Inferior parietal cortex (tissue), 1 donor: ENCODE measurements around the gene SKI.

Experiments used
- DNase-seq: peaks from one replicate; pipeline ENCODE4 v3.0.0-alpha.2; 2016; ENCODE audit errors: extremely low spot score

Gene SKI

GRCh38 chr1:2229911-2230731, 2.0 kb downstream of the SKI start:
- no peak for DNase-seq

GRCh38 chr1:2230781-2231531, 2.8 kb downstream of the SKI start:
- peak; percentile 63 for DNase-seq

- no peak for DNase-seq
Measured at GRCh38 chr1:2231532-2232254, 3.6 kb downstream of the SKI start.

GRCh38 chr1:2232255-2232915, 4.3 kb downstream of the SKI start:
- no peak for DNase-seq

- DNase-seq: no peak
Measured at GRCh38 chr1:2232916-2233438, 4.9 kb downstream of the SKI start.

- DNase-seq: no peak
Measured at GRCh38 chr1:2233468-2233867, 5.3 kb downstream of the SKI start.

GRCh38 chr1:2233997-2234761, 6.1 kb downstream of the SKI start:
- DNase-seq: no peak

- DNase-seq: no peak
Measured at GRCh38 chr1:2234762-2235113, 6.6 kb downstream of the SKI start.

- no peak for DNase-seq
Measured at GRCh38 chr1:2235300-2235998, 7.3 kb downstream of the SKI start.

GRCh38 chr1:2236695-2237677, 8.9 kb downstream of the SKI start:
- no peak for DNase-seq

GRCh38 chr1:2237773-2238172, 9.7 kb downstream of the SKI start:
- DNase-seq: no peak

GRCh38 chr1:2238361-2239012, 10.4 kb downstream of the SKI start:
- no peak for DNase-seq

- DNase-seq: no peak
Measured at GRCh38 chr1:2239013-2239370, 10.9 kb downstream of the SKI start.

GRCh38 chr1:2239384-2239985, 11.4 kb downstream of the SKI start:
- DNase-seq: no peak

- DNase-seq: no peak
Measured at GRCh38 chr1:2240270-2241156, 12.4 kb downstream of the SKI start.

GRCh38 chr1:2241820-2242219, 13.7 kb downstream of the SKI start:
- no peak for DNase-seq
